HG03565 (cell line): ENCODE data around the gene DPPA5.
A peak's percentile ranks its signal among the peaks of the same experiment; 100 is the strongest.
"Not testable (repeated sequence)": the region's sequence is repeated elsewhere in the genome, so short reads cannot be mapped to it uniquely, and the experiment has no call there.

Experiments used
- ATAC-seq: cut with Tn5 transposase; IDR thresholded peaks from one replicate; pipeline ENCODE4 v1.9.1; 2021; ENCODE audit warnings: mild to moderate bottlenecking, moderate library complexity; ENCODE audit not compliant: unreplicated experiment

DPPA5 gene, protein sequence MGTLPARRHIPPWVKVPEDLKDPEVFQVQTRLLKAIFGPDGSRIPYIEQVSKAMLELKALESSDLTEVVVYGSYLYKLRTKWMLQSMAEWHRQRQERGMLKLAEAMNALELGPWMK

DNA sequence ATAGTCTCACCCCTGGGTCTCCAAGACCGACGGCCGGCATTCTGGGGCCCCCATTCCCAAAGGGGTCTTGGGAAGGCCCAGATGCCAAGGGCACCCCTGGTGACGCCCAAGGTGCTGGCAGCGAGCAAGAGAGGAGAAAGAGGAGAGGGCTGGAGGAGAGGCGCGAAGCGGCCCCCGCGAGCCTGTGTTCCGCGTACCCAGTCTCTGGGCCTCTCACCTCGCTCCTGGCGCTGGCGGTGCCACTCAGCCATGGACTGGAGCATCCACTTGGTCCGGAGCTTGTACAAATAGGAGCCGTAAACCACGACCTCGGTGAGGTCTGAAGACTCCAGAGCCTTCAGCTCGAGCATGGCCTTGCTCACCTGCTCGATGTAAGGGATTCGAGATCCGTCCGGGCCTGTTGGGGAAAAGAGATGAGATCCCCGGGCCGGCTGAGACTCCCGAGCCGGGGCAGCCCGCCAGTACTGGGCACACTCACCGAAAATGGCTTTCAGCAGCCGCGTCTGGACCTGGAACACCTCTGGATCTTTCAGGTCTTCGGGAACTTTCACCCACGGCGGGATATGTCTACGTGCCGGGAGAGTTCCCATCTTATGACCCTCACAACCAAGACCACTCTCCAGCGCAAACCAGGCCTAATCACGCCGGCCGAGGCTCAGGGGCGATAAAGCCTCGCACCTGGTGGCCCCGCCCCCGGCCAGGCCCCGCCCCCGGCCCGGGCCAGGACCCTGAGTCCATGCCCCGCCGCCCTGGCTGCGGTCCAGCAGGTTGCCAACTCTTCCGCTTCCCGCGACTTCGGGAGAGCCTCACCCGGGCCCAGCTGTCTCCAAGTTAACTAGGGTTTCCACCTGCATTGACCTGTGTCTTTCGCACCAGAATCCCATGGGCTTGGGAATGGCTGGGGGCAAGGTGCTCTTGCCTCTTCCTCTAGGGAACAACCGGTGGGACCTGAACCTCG is at the start of gene DPPA5:
Gene DPPA5, minus strand, starts transcription at position 641 of the 958 bp plus-strand sequence. Its CDS starts 51 bp downstream, at position 590.
- ATAC-seq = no peak

DNA sequence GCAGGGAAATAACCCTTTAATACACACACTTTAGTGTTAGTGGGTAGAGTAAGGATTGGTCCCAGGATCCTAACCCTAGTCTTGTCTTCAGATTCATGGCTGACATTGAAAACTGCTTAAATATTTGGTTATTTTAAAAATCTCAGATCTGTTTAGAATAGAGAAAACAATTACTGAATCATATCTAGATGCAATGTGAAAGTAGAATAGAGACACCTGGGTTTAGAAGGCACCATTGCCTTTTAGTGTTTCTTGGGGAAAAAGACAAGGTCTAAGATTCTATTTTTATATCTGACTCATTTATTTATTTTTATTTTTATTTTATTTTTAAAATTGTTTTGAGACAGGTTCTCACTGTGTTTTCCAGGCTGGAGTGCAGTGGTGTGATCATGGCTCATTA is 46.6 kb upstream of the DPPA5 start:
- no peak for ATAC-seq

DNA sequence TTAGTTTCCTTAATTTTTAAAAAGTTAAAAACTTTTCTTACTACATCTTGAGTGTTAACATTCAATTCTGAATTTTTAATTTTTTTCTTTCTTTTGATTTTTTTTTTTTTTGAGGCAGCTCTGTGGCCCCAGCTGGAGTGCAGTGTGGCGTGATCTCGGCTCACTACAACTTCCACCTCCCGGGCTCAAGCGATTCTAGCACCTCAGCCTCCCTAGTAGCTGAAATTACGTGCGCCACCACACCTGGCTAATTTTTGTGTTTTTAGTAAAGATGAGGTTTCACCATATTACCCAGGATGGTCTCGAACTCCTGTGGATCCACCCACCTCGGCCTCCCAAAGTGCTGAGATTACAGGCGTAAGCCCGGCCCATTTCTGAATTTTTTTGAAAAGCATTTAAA is 41.8 kb upstream of the DPPA5 start:
- ATAC-seq = no peak

DNA sequence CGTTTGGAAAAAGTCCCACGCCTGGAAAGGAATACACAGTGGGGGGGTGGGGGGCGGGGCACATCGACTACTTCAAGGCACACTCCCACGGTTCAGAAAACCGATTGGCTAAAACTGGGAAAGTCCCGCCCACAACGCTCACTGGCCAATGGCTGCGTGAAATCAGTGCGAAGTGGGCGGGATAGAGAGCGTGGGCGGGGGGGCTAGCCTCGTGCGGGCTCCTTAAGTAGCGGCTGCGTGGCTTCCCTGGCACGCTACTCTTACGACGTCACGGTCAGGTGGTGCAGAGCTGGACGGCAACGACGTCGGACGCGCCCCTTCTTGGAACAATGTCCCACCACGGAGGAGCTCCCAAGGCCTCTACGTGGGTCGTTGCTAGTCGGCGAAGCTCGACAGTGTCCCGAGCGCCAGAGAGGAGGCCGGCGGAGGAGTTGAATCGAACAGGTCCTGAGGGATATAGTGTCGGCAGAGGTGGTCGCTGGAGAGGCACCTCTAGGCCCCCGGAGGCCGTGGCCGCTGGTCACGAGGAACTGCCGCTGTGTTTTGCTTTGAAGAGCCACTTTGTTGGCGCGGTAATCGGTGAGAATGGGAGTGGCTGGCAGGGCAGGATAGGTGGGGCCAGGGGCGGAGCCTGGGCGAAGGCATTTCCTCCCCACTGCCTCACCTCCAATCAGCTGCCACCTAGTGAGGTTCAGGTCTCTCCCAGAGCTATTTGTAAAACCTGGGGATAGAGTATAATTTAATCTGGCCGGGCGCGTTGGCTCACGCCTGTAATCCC is 40.7 kb upstream of the DPPA5 start, which contains the start of gene DDX43:
Gene DDX43, plus strand, starts transcription at position 252 of the 778 bp plus-strand sequence. Its CDS starts 78 bp downstream, at position 330.
- peak; percentile 63 for ATAC-seq

DNA sequence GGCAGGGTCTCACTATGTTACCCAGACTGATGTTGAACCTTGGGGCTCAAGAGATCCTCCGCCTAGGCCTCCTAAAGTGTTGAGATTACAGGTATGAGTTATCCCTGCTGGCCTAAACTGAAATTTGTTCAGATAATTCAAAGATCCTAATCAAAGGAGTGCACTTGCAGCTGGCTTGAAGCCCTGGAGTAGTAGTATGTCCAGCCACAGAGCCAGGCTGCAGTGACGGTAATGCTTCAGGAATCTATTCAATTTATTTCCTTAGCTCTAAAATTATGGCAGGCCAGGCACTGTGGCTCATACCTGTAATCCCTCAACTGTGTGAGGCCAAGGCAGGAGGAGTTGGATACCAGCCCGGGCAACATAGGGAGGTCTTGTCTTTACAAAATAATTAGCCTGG is 39.2 kb upstream of the DPPA5 start:
- no peak for ATAC-seq

DNA sequence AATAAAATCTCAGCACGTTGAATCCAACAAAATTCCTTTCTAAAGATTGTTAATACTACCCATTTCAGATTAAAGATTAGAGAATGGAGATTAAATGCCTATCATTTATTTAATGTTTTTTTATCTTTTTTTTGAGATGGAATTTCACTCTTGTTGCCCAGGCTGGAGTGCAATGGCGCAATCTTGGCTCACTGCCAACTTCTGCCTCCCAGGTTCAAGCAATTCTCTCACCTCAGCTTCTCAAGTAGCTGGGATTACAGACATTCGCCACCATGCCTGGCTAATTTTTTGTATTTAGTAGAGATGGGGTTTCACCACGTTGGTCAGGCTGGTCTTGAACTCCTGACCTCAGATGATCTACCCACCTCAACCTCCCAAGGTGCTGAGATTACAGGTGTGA is 38.1 kb upstream of the DPPA5 start:
- ATAC-seq = not testable (repeated sequence)

DNA sequence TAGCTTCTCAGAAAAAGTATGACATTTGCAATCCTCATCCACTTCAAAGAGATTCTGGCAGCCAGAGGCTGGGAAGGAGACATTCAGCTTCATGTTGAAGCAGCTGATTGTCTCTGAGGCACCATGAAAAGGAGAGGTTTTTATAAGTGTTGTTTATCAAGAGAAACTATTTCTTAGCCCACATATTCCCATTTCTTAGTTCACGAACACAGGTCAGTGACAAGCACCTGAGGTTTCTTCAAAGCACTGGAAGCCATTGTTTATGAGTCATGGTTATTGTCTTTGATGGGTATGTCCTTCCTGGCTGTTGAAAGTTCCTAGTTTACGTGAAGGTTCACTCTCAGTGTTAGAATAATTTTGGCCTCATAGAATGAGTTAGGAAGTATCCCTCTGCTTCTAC is 37.6 kb upstream of the DPPA5 start:
- ATAC-seq = no peak

DNA sequence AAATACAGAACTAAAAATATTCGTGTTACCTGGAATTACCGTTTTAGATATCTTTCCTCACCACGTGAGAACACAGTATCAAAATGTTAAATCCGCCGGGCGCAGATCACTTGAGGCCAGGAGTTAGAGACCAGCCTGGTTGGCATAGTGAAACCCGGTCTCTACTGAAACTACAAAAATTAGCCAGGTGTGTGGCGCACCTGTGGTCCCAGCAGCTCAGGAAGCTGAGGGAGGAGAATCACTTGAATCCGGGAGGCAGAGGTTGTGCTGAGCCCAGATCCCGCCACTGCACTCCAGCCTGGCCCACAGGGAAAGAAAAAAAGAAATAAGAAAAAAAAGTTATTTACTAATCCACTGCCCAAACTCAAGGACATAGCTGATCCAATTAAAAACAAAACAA is 35.8 kb upstream of the DPPA5 start:
- ATAC-seq = no peak

DNA sequence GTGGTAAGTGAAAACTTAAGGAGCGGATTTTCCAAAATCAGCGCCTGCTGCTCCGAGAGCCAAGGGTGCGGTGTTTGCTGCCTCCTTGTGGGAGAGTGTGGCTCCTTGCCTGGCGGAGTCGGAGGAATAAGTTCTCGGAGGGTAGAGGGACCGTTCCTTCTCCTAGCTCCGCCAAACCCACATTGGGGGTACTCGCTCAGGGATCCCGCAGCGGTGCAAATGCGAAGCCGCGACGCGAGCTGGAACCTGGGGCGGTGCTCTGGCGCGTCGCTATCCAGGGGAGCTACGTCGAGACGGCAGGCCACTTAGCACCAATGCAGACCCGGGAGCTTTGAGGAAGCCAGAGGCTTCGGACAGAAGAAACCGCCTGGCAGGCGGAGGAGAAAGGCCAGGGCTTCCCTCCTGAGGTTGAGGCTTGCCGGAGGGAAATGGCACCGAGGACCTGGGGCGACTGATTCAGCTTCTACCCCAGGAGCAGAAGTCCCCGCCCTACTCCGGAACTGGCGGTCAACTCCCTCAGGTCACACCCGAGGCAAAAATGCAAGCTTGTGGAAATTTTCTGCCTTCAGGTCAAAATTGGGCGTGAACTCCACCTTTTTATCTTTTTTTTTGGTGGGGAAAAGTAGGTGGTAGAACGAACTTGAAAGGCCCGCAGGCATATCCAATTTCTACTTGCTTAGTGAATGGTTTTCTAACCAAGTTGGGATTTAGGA is 34.9 kb upstream of the DPPA5 start:
- peak; percentile 72 for ATAC-seq

DNA sequence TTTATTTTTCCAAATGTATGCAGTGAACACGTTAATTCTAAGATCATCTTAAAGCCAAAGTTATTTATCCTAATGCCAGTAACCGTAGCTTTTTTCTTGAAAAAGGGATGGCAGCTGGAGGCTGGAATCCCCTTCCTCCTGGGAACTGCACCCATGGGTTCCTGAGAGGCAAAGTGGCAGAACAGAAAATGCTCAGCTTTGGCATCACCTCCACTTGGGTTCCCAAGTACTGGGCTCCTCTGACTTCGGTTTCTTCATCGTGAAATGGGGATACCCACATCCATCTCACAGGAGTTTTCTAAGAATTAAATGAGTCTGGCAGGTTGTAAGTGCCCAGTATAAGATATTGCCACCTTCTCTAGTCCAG is 34.3 kb upstream of the DPPA5 start:
- ATAC-seq = peak; percentile 13

DNA sequence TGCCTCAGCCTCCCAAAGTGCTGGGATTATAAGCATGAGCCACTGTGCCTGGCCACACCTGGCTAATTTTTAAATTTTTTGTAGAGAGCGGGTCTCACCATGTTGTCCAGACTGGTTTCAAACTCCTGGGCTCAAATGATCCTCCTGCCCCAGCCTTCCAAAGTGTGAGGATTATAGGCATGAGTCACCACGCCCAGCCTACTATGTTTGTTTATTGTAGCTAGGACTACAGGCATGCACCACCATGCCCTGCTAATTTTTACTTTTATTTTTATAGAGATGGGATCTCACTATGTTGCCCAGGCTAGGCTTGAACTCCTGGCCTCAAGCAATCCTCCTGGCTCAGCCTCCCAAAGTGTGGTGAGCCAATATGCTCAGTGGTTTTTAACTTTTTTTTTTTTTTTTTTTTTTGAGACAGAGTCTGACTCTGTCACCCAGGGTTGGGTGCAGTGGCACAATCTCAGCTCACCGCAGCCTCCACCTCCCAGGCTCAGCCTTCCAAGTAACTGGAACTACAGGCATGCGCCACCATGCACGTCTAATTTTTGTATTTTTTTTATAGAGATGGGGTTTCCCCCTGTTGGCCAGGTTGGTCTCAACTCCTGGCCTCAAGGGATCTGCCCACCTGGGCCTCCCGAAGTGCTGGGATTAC is 28.5 kb upstream of the DPPA5 start:
- no peak for ATAC-seq

DNA sequence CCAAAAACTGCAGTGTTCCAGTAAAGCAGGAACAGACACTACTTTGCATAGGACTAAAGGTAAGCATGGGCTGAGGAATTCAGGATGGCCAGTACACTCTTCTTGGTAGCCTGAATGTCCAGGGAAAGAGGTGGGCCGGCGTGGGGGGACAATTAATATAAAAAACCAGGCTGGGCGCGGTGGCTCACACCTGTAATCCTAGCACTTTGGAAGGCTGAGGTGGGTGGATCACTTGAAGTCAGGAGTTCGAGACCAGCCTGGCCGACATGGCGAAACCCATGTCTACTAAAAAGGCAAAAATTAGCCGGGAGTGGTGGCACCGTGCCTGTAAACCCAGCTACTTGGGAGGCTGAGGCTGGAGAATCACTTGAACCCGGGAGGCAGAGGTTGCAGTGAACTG is 27.5 kb upstream of the DPPA5 start:
- not testable (repeated sequence) for ATAC-seq

DNA sequence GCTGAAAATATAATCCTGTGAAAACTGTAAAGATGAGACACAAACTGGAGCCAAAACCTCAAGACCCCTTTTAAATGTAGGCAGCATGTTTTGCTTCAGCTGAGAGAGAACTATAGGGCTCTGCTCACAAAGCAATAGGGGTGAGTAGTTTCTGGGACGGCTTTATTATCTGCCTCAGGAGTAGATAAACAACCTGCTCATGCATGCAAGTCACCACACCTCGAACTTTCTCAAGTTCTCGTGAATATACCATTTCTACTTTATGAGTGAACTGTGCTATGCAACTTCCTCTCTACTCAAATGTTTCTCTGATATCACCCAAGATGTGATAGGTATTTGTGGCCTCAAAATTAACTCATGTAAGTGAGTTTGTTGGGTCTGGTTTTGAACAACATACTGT is 23.1 kb upstream of the DPPA5 start:
- ATAC-seq = no peak

DNA sequence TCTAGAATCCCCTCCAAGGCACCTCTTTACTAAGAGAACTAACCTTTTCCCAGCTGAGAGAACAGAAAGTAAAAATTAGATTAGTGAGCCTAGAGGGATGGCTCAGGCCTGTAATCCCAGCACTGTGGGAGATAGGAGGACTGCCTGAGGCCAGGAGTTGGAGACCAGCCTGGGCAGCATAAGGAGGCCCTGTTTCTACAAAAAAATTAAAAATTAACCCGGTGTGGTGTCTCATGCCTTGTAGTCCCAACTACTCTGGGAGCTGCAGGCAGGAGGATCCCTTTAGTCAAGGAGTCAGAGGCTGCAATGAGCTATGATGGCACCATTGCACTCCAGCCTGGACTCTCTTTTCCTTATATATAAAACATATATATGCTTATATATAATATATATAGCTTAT is 21.1 kb upstream of the DPPA5 start:
- ATAC-seq = no peak

DNA sequence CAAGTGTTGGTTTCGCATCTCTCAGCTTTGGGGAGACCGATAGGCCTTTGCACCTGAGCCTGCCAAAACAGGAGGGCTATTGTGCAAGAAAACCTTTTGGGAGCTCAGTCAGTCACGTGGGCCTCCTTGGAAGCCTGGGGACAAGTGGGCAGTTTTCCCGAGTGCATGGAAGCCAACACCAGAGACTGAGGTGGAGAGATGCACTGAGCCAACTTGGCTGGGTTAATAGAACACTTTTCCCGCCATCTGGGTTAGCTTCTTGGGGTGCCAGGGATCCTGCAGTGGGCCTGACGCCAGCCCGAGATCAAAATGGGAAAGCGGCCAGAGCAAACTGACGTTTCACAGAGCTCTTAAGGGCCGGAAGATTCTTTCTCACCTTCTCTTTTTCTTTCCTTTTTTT is 18.4 kb upstream of the DPPA5 start:
- ATAC-seq = no peak

DNA sequence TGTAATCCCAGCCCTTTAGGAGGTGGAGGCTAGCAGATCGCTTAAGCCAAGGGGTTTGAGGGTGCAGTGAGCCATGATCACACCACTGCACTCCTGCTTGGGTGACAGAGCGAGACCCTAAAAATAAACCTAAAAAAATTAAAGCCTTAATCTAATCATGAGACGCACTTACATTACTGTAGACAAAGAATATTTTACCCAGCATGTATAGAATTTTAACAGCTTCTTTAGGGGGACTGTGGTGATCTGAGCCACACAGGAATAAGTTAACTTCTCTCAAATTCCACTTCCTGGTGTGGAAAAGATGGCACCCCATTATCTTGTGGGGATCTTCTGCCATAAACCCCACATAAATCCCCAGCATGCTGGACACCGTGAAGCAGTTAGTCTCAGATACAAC is 17.9 kb upstream of the DPPA5 start:
- no peak for ATAC-seq

DNA sequence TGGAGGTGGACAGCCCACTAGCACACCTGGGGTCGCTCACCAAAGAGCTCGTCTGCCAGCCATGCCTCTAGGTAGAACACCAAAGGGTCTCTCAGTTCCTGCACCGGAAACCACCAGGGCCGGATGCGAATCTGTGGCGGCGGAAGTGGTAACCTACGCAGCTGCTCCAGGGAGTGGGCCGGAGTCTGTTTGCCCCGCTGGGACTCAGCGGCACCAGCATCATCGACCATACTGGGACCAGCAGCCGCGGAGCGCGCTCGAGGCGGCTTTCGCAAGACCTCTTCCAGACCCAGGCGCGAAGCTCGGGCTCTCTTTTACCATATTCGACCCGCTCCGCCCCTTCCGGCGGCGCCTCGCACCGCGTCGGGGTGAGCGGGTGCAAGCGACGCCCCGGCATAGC is 15.5 kb upstream of the DPPA5 start, which contains the start of gene OOEP:
Gene OOEP, minus strand, starts transcription at position 335 of the 400 bp plus-strand sequence. Its CDS starts 105 bp downstream, at position 230.
- no peak for ATAC-seq

DNA sequence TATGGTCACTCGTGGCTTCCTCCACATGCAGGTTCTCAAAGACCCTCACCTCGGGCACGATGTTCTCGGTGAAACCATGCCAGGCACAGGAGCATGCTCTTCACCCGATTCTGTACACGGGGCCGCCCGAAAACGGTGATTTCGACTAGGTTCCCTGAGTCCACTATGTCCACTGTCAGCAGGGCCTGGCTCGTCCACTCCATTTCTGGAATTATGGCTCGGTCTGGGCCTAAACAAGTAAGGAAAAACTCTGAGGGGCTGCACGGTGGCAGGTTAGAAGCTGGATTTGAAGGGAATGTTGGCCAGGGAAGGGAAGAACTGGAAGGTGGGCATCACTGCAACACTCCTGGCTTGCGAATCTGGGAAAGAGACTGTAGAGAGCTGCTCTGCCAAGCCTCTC is 15.1 kb upstream of the DPPA5 start:
- no peak for ATAC-seq

DNA sequence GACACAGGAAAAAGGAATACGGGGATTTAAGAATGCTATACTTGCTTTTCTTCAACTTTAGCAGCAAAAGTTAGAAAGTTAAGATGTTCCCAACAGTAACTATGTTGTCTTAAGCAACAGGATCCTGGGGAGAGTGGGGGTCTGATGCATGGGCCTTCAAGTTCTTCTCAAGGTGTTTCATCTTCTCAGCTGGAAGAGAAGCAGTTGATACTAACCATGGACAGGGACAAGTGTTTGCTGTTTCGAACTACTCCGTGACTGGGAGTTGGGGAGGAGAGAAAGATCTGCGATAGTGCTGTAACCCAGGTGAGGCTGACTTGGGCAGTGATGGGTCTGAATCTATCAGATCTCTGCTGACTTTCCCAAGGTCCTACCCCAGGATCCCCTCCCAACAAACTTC is 14.6 kb upstream of the DPPA5 start:
- ATAC-seq = no peak

DNA sequence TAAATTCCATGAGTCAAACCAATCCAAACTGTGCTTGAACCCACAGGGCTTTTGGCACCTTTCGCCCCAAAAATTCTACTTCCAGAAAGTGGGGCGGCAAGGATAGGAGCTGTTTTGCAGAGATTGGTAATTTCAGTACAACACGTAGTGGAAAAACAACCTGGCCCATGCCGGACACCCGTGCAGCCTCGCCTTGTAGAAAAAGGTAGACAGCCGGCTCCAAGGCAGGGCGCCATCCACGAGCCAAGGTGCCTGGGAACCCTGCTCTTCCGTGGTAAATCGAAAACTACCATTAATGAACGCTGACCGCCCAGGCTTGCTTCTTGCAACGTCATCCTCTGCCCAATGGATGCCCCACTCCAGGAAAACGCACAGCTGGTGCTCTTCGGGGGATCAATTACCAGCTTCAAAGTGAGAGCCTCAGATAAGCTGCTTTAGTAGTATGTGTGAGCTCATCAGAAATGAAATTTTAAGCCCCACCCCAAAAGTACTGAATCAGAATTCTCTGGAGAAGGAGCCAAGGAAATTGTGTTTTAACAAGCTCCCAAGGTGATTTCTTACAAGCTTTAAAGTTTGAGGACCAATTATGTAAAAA is 13.8 kb upstream of the DPPA5 start:
- ATAC-seq = no peak
